ENCODE results near the gene LRP2.

LRP2 gene

DNA sequence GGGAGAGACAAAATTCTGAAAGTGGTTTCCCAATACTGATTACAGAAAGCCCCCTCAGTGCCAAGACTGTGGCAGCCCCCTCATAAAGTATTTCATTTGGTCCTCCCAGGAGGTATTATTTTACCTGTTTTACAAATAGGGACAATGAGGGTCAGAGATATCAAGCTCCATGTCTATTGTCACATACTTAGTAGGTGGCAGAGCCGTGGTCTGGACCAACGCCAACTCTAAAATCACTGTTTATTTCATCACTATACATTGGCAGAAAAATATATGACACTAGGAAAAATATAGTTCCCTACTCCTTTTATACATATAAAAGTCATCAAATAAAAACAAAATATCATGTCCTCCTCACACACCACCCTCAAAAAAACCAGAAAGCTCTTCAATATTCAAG, 224.4 kb downstream of the LRP2 start:
- TF ChIP-seq REST (IDR thresholded peaks at IDR 0.05; ENCODE audit: low read depth) (no peak), TEAD4 (IDR thresholded peaks at IDR 0.05) (no peak), EP300 (IDR thresholded peaks at IDR 0.05; ENCODE audit: borderline replicate concordance) (0 out of 2 replicates have a peak, but pooled peaks have one; percentile 35), TCF12 (IDR thresholded peaks at IDR 0.05; ENCODE audit: low read depth) (no peak), NFIC (IDR thresholded peaks at IDR 0.05) (peak; percentile 70)

- TF ChIP-seq CREB1 (IDR thresholded peaks at IDR 0.05; ENCODE audit: low read depth): no peak
- TF ChIP-seq TCF12 (IDR thresholded peaks at IDR 0.05; ENCODE audit: low read depth): no peak
- no peak for TF ChIP-seq REST (IDR thresholded peaks at IDR 0.05; ENCODE audit: low read depth)
- 0 out of 2 replicates have a peak, but pooled peaks have one; percentile 23 for TF ChIP-seq YY1 (IDR thresholded peaks at IDR 0.05; ENCODE audit: low read depth)
Measured at GRCh38 chr2:169136885-169137534, 225.3 kb downstream of the LRP2 start.

GRCh38 chr2:169131587-169132512, 230.5 kb downstream of the LRP2 start:
- TF ChIP-seq CEBPB (IDR thresholded peaks at IDR 0.05) (no peak), RAD21 (IDR thresholded peaks at IDR 0.05; ENCODE audit: low read depth) (peak; percentile 50)

DNA sequence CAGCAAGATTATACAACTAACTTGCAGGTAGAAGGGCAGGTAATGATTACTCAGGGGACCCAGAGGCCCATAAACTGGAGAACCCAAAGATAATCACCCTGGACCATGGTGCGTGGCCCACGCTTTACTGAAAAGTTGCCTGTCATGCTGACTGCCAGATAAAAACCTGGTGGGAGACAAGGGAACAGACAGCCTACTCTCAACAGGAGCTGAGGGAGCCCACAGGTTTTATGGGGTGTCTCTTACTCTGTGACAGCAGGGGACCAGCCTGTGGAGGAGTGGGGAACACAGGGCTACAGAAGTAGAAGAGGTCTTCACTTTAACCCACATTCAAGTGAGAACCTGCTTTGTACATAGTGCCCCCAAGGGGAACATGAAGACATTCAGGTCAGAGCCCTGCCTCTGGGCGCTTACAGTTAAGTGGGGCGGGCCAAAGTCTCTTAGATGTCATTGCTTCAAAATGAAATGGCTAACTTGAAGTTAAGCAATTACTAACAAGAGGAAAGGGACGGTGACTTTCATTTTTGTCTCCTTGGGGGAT, 232.6 kb downstream of the LRP2 start:
- no peak for TF ChIP-seq CEBPB (IDR thresholded peaks at IDR 0.05)
- TF ChIP-seq TCF12 (IDR thresholded peaks at IDR 0.05; ENCODE audit: low read depth): no peak
- no peak for TF ChIP-seq EP300 (IDR thresholded peaks at IDR 0.05; ENCODE audit: borderline replicate concordance)
- no peak for TF ChIP-seq YY1 (IDR thresholded peaks at IDR 0.05; ENCODE audit: low read depth)
- TF ChIP-seq TEAD4 (IDR thresholded peaks at IDR 0.05): no peak

GRCh38 chr2:169119851-169120250, 242.5 kb downstream of the LRP2 start:
- TF ChIP-seq TAF1 (IDR thresholded peaks at IDR 0.05; ENCODE audit: low read depth) (no peak), RAD21 (IDR thresholded peaks at IDR 0.05; ENCODE audit: low read depth) (no peak), YY1 (IDR thresholded peaks at IDR 0.05; ENCODE audit: low read depth) (no peak), REST (IDR thresholded peaks at IDR 0.05; ENCODE audit: low read depth) (no peak), CEBPB (IDR thresholded peaks at IDR 0.05) (no peak), EP300 (IDR thresholded peaks at IDR 0.05; ENCODE audit: borderline replicate concordance) (no peak), ZBTB7A (IDR thresholded peaks at IDR 0.05; ENCODE audit: low read depth) (no peak), TCF12 (IDR thresholded peaks at IDR 0.05; ENCODE audit: low read depth) (no peak), TEAD4 (IDR thresholded peaks at IDR 0.05) (no peak), USF1 (IDR thresholded peaks at IDR 0.05) (no peak), NFIC (IDR thresholded peaks at IDR 0.05) (no peak), EGR1 (IDR thresholded peaks at IDR 0.05) (no peak), FOXM1 (IDR thresholded peaks at IDR 0.05; ENCODE audit: borderline replicate concordance, low read depth) (no peak), CREB1 (IDR thresholded peaks at IDR 0.05; ENCODE audit: low read depth) (no peak)
- TF ChIP-seq, protein P1, sequence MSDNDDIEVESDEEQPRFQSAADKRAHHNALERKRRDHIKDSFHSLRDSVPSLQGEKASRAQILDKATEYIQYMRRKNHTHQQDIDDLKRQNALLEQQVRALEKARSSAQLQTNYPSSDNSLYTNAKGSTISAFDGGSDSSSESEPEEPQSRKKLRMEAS (IDR thresholded peaks at IDR 0.05): no peak

Data from Ishikawa (cell line).